Measurements from ENCODE around the gene HIVEP3. TPM values are rescaled to one million over a fixed set of nuclear protein-coding genes. Genes with fewer than 3 reads are reported as not detected.

The HIVEP3 gene
- total RNA-seq, 1 donor from 2014 or later: 2.9 TPM

DNA sequence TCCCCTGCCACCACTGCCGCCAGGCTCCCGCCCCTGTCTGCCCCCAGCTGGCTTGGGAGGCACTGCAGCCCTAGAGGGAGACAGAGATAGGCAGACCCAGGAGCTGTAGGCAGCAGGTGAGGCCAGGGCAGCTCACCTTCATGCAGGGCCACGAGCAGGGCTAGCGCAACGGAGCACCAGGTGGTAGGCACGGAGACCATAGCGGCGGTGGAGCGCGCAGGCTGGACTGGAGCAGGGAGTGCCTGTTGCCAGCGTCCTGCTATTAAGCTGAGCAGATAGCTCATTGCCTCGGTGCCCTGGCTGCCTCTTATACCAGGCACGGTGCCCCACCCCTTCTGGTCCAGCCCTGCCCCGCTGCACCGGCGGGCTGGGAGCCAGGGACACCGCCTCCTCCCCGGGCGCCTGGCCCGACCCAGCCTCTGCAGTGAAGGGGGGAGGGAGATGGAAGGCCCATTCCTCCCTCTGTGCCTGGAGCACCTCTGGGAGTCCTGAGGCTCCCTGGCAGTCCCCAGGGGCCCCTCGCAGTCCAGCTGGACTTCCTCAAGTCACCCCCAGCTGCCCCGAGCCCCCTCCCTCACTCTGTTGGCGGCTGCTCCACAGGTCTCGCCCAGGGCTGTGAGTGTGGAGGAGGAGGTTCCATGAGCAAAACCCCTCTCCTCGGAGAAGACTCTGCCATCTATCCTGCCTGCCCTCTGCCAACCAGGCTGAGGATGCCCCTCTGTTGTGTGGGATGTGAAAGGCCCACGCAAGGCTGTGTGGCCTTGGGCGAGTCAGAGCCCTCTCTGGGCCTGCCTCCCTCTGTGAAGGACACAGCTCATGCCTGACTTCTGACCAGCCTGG lies 434.1 kb downstream of the HIVEP3 start, which contains the start of gene EDN2:
Gene EDN2 (minus strand): TSS at position 282 of the 840 bp plus-strand sequence. CDS start 82 bp downstream, at position 200.
- TF ChIP-seq POLR2AphosphoS5 (IDR thresholded peaks at IDR 0.05; ENCODE audit: insufficient read depth in 1 of 2, low read depth in 1 of 2): peak in 1 of 2 donors; percentile 48
- TF ChIP-seq POLR2A (IDR thresholded peaks at IDR 0.05): no peak
- Histone ChIP-seq H3K27me3 (no peaks in the 10 kb centered on the region), H3K9me3 (no peaks in the 10 kb centered on the region), H3K4me3 (peak within 1 kb of the TSS in 1 of 2 donors; percentile 9), H3K4me1 (peaks cover 38% of the 10 kb centered on the region), H3K27ac (no peak within 1 kb of the TSS), H3K36me3 (no peaks in the 10 kb centered on the region)
- no peak for DNase-seq (ENCODE audit: extremely low spot score in 2 of 2)
- intact Hi-C loops (cut with DNase I): no loop called here

DNA sequence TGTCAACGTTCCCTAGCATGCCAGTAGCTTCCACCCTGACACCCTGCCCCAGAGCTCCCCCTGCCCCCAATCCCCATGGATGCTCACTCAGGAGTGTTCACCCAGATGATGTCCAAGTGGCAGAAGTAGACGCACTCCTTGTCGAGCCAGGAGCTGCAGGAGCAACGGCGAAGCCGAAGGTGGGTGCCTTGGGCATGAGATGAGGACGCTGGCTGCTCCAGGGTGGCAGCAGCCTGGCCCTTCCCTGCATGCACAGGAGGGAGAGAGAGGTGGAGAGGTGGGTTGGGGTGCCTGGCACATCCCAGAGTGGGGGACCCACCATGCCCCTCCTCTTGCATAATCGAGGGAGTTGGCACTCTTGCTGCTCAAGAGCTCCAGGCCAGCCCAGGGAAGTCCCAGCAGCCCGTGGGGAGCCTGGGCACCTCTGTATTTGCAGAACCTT lies 434.7 kb downstream of the HIVEP3 start:
- Histone ChIP-seq H3K9me3 (no peaks in the 10 kb centered on the region), H3K27me3 (no peaks in the 10 kb centered on the region), H3K4me1 (peaks cover 44% of the 10 kb centered on the region), H3K27ac (no peak overlapping the region), H3K4me3 (peak overlapping the region in 1 of 2 donors; percentile 9), H3K36me3 (no peaks in the 10 kb centered on the region)
- intact Hi-C loops (cut with DNase I): no loop called here
- TF ChIP-seq POLR2AphosphoS5 (IDR thresholded peaks at IDR 0.05; ENCODE audit: insufficient read depth in 1 of 2, low read depth in 1 of 2) (no peak), POLR2A (IDR thresholded peaks at IDR 0.05) (no peak)
- TF ChIP-seq, protein P1, sequence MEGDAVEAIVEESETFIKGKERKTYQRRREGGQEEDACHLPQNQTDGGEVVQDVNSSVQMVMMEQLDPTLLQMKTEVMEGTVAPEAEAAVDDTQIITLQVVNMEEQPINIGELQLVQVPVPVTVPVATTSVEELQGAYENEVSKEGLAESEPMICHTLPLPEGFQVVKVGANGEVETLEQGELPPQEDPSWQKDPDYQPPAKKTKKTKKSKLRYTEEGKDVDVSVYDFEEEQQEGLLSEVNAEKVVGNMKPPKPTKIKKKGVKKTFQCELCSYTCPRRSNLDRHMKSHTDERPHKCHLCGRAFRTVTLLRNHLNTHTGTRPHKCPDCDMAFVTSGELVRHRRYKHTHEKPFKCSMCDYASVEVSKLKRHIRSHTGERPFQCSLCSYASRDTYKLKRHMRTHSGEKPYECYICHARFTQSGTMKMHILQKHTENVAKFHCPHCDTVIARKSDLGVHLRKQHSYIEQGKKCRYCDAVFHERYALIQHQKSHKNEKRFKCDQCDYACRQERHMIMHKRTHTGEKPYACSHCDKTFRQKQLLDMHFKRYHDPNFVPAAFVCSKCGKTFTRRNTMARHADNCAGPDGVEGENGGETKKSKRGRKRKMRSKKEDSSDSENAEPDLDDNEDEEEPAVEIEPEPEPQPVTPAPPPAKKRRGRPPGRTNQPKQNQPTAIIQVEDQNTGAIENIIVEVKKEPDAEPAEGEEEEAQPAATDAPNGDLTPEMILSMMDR (IDR thresholded peaks at IDR 0.05): no peak
- DNase-seq (ENCODE audit: extremely low spot score in 2 of 2): no peak

DNA sequence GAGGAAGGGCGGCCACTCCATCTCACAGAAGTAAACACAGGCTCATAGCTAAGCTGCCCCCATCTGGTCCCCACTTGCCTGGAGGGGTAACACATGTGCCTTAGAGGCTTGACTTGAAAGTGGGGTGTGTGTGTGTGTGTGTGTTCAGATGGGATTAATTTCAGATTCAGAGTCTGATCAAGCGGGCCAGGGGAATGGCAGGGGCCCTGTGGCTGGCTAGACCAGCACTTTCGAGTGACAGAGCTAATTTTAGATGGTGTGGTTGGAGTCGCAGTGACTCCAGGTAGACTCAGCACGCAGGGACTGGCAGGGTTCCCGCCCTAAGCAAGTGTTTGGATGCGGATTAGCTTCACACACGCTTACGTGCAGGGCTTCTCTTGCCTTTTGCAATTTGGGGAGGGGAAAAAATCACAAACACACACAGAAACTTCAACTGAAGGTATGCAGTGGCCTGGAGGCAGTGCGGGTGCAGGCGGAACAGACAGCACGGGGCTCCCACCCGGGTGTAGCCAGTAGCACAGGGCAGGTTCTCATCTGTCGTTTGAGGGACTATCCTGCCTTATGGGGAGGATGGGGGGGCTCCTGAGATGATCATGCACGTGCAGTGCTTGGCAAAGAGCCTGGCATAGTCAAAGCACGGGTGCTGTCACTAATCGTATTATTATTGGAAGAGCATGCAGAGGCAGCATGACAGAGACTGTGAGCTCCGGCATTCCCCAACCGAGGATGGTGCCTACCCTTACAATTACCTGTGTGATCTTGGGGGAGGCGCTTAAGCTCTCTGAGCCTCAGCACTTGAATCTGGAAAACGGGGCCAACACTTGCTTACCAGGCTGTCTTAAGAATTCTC lies 435.5 kb downstream of the HIVEP3 start:
- Histone ChIP-seq H3K27me3 (no peaks in the 10 kb centered on the region), H3K9me3 (no peaks in the 10 kb centered on the region), H3K27ac (no peak overlapping the region), H3K4me3 (no peak overlapping the region), H3K36me3 (no peaks in the 10 kb centered on the region), H3K4me1 (peaks cover 52% of the 10 kb centered on the region)
- TF ChIP-seq, protein P1 (IDR thresholded peaks at IDR 0.05): no peak
- no peak for TF ChIP-seq POLR2A (IDR thresholded peaks at IDR 0.05)
- TF ChIP-seq POLR2AphosphoS5 (IDR thresholded peaks at IDR 0.05; ENCODE audit: insufficient read depth in 1 of 2, low read depth in 1 of 2): no peak
- intact Hi-C loops (cut with DNase I): no loop called here
- no peak for DNase-seq (ENCODE audit: extremely low spot score in 2 of 2)

GRCh38 chr1:41482001-41482765 lies 436.5 kb downstream of the HIVEP3 start:
- intact Hi-C loops (cut with DNase I): no loop called here
- no peak for DNase-seq (ENCODE audit: extremely low spot score in 2 of 2)
- no peak overlapping the region for H3K27ac ChIP-seq
- TF ChIP-seq POLR2A (IDR thresholded peaks at IDR 0.05) (no peak), POLR2AphosphoS5 (IDR thresholded peaks at IDR 0.05; ENCODE audit: insufficient read depth in 1 of 2, low read depth in 1 of 2) (peak in 1 of 2 donors; percentile 33)
- TF ChIP-seq, protein P1 (IDR thresholded peaks at IDR 0.05): no peak
- no peak overlapping the region for H3K4me3 ChIP-seq
- no peaks in the 10 kb centered on the region for H3K9me3 ChIP-seq
- no peaks in the 10 kb centered on the region for H3K27me3 ChIP-seq
- no peaks in the 10 kb centered on the region for H3K36me3 ChIP-seq
- H3K4me1 ChIP-seq: peaks cover 58% of the 10 kb centered on the region
